HUDEP-2 (cell line): Measurements from ENCODE around the gene MAP2K5.
A peak's percentile ranks its signal among the peaks of the same experiment; 100 is the strongest.

Source experiments
- DNase-seq, 76 experiments: peaks; one replicate each; lab custom pipeline; 2025; ENCODE audit not compliant: unreplicated experiment in 76 of 76; lab: John Stamatoyannopoulos, UW

MAP2K5 gene

DNA sequence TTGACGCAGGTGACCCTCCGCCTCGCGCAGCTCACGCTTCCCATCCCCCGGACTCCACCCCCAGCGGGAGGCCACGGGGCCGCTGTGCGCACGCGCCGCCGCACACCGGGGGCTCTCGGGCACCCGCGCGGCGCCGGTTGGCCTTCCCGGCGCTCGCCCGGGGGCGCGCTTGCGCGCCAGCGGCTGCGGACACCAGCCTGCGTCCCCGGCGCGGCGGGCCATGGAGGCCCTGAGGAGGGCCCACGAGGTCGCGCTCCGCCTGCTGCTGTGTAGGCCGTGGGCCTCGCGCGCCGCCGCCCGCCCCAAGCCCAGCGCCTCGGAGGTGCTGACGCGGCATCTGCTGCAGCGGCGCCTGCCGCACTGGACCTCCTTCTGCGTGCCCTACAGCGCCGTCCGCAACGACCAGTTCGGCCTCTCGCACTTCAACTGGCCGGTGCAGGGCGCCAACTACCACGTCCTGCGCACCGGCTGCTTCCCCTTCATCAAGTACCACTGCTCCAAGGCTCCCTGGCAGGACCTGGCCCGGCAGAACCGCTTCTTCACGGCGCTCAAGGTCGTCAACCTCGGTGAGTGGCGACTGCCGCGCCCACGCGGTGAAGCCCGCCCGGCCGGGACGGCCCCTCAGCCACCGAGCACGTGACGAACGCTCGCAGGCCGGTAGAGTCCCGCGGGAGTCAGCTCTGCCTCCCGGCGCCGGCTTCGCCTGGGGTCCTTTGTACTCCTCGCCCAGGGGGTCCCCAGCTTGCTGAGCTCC is 21.3 kb upstream of the MAP2K5 start, which contains the start of gene C15orf61:
C15orf61 (plus strand) TSS at position 103 of the 754 bp plus-strand sequence; CDS start at position 221, 118 bp downstream.
- DNase-seq, result peak in 73 of 76 experiments; percentile 15 to 87 (median 68)

DNA sequence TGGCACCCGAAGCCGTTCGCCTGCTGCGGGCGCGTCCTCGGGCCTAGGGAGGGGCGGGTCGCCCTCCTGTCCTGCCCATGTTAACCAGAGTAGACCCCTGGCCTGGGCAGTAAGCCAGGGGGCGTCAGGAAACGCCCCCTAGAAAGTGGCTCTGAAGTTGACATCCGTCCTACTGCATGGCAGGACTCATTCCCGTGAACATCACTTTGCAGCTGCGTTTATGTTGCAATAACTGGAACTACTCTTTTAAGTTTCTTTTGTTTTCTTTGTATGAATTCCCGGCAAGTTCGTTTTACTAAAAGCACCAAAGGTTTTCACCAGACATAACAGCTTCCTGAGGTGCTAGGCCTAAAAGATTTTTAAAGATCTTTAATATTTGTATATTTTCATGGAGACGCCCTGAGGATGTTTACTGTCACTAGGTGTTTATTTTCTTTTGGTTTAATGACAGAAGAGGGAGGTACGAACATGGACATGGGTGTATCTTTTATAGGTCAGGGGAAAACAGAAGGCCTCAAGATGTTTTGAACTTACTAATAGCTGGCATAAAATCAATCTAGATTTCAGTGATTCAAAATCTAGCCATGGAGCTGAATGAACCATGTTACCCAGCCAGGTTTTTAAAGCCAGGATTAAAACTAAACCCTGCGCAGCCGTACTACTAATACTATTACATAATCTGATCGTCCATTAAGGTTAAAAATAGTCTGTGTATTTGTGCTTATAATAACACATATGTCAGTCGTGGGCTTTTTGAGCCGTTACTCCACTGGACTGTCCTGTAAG is 20.5 kb upstream of the MAP2K5 start:
- DNase-seq, result peak in 5 of 76 experiments; percentile 15 to 73 (median 34)

DNA sequence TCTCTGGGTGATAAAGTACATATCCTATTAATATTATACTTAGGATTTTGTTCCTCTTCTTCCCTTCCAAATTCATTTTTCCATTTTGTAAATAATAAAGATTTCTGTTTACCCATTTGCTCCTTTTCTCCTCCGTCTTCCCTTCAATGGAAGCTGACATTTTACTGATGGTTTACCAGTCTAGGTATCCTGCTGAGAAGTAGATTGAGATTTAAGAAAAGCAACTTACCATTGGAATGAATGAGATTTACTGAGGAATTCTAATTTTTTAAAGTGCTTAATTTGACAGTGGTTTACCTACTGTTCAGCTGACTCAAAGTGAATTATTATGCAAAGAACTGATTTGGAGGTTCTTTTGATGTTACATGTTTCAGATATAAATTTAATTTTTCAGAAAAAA is 19.2 kb upstream of the MAP2K5 start:
- DNase-seq, result no peak

DNA sequence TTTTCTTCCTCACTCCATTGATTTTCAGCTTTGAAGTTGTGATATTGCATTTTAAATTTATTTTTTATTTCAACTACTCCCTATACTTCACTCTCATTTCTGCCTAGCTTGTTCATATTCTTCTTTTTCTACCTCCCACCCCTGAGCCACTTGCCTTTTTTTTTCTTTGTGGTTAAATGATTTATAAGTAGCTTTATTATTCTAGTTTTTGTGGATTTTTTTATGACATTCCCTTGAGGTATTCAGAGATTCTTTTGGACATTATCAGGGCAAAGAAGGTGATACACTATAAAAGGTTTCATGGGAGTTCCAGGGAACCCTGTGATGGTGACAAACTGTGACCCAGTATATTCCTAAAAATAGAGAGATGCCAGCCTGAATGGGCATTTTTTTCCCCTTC is 18.3 kb upstream of the MAP2K5 start:
- no peak for DNase-seq

DNA sequence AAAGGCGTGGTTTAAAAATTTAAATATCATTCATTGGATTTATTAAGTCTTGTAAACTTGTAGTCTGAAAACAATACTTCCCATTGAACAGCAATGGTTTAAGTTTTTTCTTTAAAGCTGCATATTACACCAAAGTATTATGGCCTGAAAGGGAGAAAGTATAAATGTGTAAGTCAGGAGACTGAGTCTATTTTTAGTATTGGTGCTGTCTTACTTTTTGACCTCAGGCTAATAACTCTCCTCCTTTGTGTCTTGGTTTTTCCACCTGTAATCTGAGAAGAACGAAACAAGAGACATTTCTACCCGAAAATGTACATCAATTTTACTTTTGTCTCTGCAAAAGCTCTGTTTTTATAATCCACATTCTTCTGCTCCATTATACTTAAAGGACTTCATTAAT is 14.0 kb upstream of the MAP2K5 start:
- DNase-seq, result no peak

DNA sequence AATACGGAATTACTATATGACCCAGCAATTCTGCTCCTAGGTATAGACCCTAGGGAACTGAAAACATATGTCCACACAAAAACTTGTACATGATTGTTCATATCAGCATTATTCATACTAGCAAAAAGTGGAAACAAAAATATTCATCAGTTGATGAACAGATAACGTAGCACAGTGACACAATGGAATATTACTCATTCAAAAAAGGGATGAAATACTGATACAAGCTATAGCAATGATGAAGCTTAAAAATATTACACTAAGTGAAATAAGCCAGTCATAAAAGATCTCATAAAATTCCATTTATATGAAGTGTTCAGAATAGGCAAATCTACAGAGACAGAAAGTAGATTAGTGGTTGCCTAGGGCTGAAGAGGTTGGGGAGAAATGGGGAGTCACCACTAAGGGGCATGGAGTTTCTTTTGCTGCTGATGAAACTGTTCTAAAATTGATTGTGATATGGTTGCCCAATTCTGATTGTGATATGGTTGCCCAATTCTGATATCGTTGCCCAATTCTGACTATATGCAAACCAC is 11.1 kb upstream of the MAP2K5 start:
- no peak for DNase-seq

DNA sequence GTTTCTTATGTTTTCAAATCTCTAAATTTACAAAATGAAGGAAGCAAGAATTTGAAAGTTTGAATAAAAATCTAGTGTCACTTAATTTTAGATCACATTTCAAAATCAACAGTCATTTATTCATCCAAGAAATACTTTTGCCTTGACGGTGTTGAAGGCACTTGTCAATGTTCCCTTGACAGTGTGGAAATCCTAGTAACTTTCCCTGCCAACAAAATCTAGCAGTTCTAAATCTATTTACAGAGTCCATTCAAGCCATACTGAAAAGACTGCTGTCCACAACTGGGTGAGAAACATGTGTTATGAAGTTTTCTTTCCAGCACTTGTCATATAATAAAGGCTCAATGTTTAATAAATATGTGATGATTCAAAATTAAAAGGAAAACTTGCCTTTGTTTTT is 8.6 kb upstream of the MAP2K5 start:
- DNase-seq, result no peak

DNA sequence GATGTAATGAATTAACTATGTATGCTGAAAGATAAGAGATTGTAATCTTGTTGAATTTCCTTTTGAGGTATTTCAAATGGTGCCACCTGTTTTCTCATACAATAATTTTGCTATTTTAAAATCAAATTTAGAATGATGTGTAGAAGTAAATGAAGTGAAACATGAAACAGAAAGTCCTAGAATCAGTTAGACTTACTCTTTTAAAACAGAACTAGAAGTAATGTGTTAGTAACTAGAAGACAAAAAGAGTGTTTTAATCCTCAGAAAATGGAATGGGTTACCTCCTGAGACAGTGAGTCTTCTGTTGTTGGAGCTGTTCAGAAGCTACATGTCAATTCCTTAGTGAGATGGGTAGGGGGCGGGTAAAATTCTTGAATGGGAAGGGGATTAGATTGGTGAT is 8.1 kb upstream of the MAP2K5 start:
- DNase-seq, result no peak

DNA sequence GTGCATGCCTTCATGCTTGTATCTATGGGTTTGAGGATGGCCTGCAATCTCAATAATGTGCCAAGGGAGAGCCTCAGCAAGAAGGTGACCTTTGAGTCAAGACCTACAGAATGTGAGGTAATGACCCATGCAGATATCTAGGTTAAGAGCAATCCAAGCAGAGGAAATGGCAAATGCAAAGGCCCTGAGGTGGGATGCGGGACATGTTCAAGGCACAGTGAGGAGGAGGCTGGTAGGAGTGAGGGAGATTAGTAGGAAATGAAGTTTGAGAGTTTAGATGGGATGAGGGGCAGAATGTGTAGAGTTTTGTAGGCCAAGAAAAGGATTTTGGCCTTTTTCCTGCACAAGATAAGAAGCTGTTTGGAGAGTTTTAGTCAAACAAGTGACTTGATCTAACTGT is 4.7 kb upstream of the MAP2K5 start:
- no peak for DNase-seq

DNA sequence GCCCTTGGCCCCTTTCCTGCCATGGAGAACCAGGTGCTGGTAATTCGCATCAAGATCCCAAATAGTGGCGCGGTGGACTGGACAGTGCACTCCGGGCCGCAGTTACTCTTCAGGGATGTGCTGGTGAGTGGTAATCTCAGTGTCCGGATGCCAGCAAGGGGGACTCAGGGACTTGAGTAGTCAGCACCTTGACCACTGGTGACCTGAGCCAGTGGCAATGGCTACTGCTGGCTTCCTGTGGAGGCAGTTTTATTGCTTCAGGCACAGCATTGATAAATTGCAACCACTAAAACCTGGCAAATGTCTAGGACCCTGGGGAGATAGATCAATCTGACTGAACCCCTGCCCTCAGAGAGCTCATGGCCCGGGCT is 830 bp downstream of the MAP2K5 start:
- DNase-seq, result peak in 1 of 76 experiments; percentile 36

DNA sequence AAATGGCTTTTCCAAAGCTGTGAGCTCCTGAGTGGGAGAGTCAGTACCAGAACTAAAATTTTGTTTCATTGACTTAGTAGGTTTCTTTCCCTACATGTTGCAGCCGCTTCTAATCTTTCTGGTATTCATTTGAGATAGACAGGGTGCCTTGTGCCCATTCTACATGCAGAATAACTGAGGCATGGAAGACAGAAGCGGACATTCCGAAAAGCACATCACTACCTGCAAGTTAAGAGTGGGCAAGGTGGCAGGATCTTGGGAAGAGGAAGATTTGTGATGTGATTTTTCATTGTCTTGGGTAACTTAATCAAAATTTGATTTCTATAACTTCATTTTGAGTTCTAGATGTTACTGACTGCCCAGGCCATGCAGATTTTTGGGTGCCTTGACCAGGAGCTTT is 2.0 kb downstream of the MAP2K5 start:
- no peak for DNase-seq

DNA sequence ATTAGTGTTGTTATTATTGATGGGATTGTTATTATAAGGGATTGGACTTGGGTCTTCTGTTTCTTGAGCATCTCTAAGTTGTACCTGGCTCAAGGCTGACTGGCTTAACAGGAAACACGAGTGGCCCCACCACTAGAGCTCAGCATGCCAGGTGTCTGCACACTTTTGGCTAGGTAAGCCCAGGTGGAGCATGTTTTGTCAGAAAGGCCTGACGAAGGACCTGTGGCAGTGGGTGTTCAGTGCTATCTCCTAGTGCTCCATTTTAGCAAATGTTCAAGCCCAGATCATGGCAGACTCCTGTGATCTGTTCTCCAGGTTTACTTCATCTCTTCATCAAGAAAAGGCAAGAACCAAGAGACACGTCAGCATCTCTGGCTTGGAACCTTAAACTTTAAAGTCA is 3.4 kb downstream of the MAP2K5 start:
- no peak for DNase-seq

DNA sequence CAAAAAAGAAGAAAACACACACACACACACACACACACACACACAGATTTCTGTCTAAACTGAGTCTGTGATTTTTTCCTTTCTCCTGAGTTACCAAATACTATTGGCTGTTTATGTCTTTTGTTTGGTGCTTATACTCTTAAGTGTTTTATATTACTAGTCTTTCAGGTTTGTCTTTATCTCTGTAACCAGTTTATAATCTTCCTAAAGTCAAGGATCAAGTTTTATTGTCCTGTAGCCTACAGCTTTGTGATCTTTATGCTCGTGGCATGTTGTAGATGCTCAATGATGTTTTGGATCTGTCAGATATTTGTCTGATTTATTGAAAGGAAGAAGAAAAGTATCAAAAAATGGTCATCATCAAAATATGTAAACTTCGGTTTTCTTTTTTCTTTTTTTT is 4.6 kb downstream of the MAP2K5 start:
- DNase-seq, result no peak

DNA sequence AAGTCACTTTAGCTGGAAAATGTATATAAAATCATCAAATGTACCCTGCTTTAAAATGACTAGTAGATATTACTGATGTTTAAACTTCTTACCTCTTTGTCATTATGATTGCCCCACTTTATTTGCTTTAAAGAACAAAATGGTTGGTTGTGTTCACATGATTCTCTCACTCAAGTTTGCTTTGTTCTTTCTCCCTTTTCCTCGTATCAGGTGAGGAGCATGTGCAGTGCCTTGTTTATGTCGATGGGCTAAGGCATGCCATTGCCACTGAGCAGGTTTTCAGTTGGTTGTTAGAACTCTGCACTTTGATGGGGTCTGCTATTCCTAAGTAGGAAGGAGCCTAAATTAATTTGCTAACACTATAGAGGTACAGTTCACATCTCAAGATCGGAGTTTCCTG is 5.3 kb downstream of the MAP2K5 start:
- no peak for DNase-seq

DNA sequence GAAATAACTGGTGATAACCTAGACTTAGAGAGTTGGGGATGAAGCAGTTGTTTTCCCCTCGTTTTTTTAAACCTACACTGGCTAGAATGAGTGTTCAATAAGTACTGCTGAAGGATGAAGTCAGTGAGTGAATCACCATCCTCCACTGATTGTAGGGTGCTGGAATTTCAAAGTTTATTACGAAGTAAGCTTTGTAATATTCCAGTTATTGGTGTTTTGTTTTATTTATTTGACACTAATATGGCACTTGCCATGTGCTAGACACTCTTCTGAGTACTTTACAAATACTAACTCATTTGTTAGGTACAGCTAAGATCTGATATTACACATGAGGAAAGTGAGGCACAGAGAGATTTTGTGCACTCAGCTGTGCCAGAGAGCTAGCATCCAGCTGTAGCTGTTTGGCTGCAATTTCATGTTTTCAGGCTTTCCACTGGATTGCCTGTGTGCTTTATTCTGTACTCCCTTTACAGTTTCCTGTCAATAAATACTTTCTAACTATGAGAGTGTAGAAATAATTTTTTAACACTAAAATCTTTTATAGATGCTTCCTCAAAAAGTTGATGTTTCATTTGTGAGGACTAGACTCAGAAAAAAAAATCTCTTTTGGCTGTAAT is 5.8 kb downstream of the MAP2K5 start:
- DNase-seq, result no peak

DNA sequence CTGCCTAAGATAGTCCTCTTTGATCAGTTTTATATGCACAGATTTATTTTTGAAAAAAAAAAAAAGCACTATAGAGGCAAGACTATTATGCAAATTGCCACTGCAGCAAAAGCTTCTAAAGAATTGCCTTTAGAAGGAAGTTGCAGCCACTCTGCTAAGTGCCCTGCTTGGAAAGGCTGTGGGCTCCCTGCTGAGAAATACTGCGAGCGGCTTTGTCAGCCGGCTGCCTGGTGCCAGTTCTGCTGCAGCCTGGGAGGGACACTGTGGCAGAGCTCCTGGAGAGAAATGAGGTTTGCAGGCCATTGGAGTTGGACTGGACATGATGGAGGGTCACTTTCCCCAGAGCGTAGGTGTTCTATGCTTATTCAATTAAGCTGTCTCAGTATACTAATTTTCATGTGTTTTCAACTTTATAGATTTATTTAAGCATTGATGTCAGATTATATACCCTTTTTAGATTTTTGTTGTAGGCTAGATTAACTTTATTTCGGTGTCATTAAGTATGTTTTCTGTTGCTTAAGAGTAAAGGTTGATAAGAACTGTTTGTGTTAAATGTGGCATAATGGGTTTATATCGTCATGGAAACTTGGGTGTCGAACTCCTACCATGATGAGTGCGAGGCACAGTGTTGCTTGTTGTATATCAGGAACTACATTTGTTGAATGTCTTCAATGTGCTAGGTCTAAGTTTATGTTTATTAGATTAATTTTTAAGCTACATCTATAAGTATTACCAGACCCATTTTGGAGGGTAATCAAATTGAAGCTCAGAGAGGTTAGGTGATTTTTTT is 6.6 kb downstream of the MAP2K5 start:
- no peak for DNase-seq

DNA sequence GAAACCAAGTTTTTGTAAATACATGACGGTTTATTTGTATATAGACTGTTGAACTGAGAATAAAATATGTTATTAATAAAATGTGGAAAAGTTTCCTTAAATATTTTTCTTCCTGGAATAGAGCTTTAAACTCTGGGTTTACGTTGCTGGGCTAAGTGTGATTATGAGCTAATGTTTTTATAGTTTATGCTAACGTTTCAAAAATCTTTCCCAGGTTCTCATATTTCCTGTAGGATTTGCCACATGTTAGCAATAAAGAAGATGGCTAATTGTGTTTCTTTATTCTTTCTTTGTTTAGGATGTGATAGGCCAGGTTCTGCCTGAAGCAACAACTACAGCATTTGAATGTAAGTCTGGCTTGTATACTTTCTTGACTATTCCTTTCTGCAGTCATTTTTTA is 7.2 kb downstream of the MAP2K5 start:
- no peak for DNase-seq

DNA sequence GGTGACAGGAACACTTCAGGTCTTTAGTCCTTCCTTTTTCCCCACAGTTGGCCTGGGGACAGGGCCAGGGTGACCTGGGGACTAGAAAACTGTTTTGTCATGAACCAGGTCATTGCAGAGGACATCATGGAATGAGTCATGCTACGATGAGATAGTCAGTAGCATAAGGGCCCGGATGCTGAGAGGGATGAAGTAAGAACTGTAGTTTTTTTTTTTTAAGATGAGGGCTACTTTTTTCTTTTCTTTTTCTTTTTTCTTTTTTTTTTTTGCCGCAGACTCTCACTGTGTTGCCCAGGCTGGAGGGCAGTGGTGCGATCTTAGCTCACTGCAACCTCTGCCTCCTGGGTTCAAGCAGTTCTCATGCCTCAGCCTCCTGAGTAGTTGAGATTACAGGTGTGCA is 8.0 kb downstream of the MAP2K5 start:
- peak in 11 of 76 experiments; percentile 2 to 38 (median 10) for DNase-seq

DNA sequence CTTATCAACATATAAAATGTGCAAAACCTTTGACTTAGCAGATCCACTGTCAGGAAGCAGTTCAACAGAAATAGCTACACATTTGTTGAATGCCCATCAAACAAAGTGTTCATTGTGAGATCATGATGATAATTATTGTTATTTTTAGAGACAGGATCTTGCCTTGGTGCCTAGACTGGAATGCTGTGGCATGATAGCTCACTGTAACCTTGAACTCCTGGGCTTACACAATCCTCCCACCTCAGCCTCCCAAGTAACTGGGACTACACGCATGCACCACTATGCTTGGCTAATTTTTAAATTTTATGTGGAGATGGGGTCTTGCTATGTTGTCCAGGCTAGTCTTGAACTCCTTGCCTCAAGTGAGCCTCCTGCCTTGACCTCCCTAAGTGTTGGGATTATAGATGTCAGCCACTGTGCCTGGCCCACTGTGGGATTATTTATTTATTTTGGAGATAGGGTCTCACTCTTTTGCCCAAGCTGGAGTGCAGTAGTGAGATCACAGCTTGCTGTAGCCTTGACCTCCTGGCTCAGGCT is 8.8 kb downstream of the MAP2K5 start:
- no peak for DNase-seq

DNA sequence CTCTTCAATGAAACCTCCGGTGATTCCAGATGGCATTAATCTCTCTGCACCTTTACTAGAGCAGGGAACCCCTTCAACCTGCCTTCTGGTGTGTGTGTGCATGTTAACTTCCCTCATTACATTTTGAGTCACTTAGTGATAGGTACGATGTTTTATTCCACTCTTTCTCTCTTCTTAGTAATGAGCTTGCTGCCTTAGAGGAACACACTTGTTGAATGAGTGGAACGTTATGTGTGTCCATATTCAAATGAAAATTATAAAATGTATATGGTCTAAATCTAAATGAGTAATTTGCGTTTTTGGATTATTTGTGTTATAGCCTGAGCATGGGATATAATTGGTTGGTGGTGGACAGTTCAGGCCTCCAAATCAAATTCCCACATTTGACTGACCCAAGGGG is 12.1 kb downstream of the MAP2K5 start:
- no peak for DNase-seq
